ENCODE data around the gene SBK2. TPM values are rescaled to one million over a fixed set of nuclear protein-coding genes. Genes with fewer than 3 reads are reported as not detected.

SBK2 gene
- total and polyA plus RNA-seq, 8 donors: not detected

DNA sequence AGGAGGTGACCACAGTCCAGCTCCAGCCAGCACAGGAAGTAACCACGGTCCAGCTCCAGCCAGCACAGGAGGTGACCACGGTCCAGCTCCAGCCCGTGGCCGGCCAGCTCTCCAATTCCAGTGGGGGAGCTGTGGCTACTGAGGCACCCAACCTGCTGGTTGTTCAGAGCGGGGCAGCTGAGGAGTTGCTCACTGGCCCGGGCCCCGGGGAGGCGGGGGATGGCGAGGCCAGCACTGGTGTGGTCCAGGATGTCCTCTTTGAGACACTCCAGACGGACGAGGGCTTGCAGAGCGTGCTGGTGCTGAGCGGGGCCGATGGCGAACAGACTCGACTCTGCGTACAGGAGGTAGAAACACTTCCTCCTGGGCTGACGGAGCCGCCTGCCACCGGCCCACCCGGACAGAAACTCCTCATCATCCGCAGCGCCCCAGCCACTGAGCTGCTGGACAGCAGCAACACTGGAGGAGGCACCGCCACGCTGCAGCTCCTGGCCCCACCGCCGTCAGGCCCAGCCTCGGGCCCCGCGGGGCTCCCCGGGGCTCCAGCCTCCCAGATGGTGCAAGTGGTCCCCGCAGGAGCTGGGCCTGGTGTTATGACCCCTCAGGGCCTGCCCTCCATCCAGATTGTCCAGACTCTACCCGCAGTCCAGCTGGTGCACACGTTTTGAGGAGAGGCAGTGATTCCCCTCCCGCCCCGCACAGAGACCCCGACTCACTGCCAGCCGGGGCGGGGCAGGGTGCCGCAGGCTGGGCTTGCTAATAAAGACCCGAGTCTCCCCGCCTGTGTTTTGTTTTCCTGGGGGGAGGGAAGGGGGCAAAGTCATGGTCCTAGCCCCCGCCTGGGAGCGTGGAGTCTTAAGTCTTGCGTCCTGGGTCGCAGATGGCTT, 53.0 kb downstream of the SBK2 start:
- Histone ChIP-seq H3K27ac (peak overlapping the region in 4 of 5 donors; percentile 85 to 96 (median 88)), H3K4me1 (peaks cover 36 to 60% (median 48%) of the 10 kb centered on the region in 4 donors), H3K36me3 (peaks cover 12 to 39% (median 32%) of the 10 kb centered on the region in 4 donors), H3K9me3 (no peaks in the 10 kb centered on the region), H3K27me3 (peaks cover 0 to 26% (median 4%) of the 10 kb centered on the region in 3 donors), H3K4me3 (peak overlapping the region; percentile 55 to 66 (median 60))
- no peak for TF ChIP-seq EP300 (IDR thresholded peaks at IDR 0.05)
- TF ChIP-seq CTCF (IDR thresholded peaks at IDR 0.05): no peak
- TF ChIP-seq POLR2AphosphoS5 (IDR thresholded peaks at IDR 0.05): no peak
- no peak for TF ChIP-seq POLR2A (IDR thresholded peaks at IDR 0.05)
- intact Hi-C loops (cut with DNase I; ENCODE audit: low total_unique reads): no loop called here
- WGBS, 5 donors: 76 to 81% (median 80%) methylated on average over 33 to 46 of the region's 46 CpGs
- no peak for DNase-seq

DNA sequence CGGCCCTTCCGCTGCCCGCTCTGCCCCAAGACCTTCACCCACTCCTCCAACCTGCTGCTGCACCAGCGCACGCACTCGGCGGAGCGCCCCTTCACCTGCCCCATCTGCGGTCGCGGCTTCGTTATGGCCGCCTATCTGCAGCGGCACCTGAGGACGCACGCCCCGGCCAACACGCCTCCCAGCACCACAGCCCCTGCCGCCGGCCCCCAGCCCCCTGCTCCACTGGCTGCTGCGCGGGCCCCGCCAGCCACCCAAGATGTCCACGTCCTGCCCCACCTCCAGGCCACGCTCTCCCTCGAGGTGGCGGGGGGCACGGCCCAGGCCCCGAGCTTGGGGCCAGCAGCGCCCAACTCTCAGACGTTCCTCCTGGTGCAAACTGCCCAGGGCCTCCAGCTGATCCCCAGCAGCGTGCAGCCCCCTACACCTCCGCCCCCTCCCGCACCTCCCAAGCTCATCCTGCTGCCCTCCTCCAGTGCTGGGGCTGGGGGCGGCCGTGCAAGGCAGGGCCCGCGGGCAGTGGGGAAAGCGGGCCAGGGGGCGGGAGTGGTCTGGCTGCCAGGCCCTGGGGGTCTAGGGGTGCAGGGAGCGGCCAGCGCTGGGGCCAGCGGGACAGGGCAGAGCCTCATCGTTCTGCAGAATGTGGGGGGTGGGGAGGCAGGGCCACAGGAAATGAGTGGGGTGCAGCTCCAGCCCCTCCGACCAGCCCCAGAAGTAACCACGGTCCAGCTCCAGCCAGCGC, 53.8 kb downstream of the SBK2 start:
- intact Hi-C loops (cut with DNase I; ENCODE audit: low total_unique reads): no loop called here
- Histone ChIP-seq H3K27ac (no peak overlapping the region), H3K4me3 (no peak overlapping the region), H3K36me3 (peaks cover 12 to 39% (median 32%) of the 10 kb centered on the region in 4 donors), H3K4me1 (peaks cover 39 to 60% (median 50%) of the 10 kb centered on the region in 4 donors), H3K27me3 (peaks cover 0 to 23% (median 3%) of the 10 kb centered on the region in 3 donors), H3K9me3 (no peaks in the 10 kb centered on the region)
- WGBS, 5 donors: 92 to 96% (median 95%) methylated on average over 42 to 47 of the region's 47 CpGs
- no peak for DNase-seq
- TF ChIP-seq POLR2AphosphoS5 (IDR thresholded peaks at IDR 0.05): no peak
- TF ChIP-seq POLR2A (IDR thresholded peaks at IDR 0.05): no peak
- TF ChIP-seq CTCF (IDR thresholded peaks at IDR 0.05): no peak
- TF ChIP-seq EP300 (IDR thresholded peaks at IDR 0.05): no peak

- peak in 1 of 2 donors; percentile 9 for DNase-seq
- 86 to 95% (median 92%) methylated on average over 52 to 83 of the region's 83 CpGs for WGBS, 5 donors
- Histone ChIP-seq H3K27me3 (peaks cover 0 to 23% (median 3%) of the 10 kb centered on the region in 3 donors), H3K9me3 (no peaks in the 10 kb centered on the region), H3K27ac (no peak overlapping the region), H3K4me3 (no peak overlapping the region), H3K36me3 (peaks cover 12 to 39% (median 32%) of the 10 kb centered on the region in 4 donors), H3K4me1 (peaks cover 43 to 60% (median 51%) of the 10 kb centered on the region in 4 donors)
- no peak for TF ChIP-seq POLR2A (IDR thresholded peaks at IDR 0.05)
- intact Hi-C loops (cut with DNase I; ENCODE audit: low total_unique reads): no loop called here
Measured at GRCh38 chr19:55482156-55482961, 54.6 kb downstream of the SBK2 start.

GRCh38 chr19:55481794-55482155, 55.2 kb downstream of the SBK2 start:
- Histone ChIP-seq H3K36me3 (peaks cover 12 to 39% (median 32%) of the 10 kb centered on the region in 4 donors), H3K9me3 (no peaks in the 10 kb centered on the region), H3K27ac (no peak overlapping the region), H3K4me3 (no peak overlapping the region), H3K27me3 (peaks cover 0 to 23% (median 3%) of the 10 kb centered on the region in 3 donors), H3K4me1 (peaks cover 37 to 56% (median 49%) of the 10 kb centered on the region in 4 donors)
- WGBS, 5 donors: 79 to 86% (median 84%) methylated on average over 7 to 40 of the region's 40 CpGs
- no peak for DNase-seq
- TF ChIP-seq POLR2A (IDR thresholded peaks at IDR 0.05) (no peak), CTCF (IDR thresholded peaks at IDR 0.05) (no peak), POLR2AphosphoS5 (IDR thresholded peaks at IDR 0.05) (no peak), EP300 (IDR thresholded peaks at IDR 0.05) (no peak)
- intact Hi-C loops (cut with DNase I; ENCODE audit: low total_unique reads): no loop called here
